SK-N-SH (cell line): Measurements from ENCODE around the gene SMAGP. TPM values are rescaled to one million over a fixed set of nuclear protein-coding genes. Genes with fewer than 3 reads are reported as not detected.
A peak's percentile ranks its signal among the peaks of the same experiment; 100 is the strongest.

Experiments
- CTCF ChIA-PET: fragments of 300-600, 350-600 bp; formaldehyde crosslinking; extraction: SDS; loops from one replicate; lab custom pipeline; 2021; lab: Yijun Ruan, JAX
- POLR2A ChIA-PET: fragments of 350-600 bp; sonication (Branson Sonifier 250); formaldehyde crosslinking; extraction: SDS; loops from one replicate; lab custom pipeline; 2020; ENCODE audit warnings: antibody characterized with exemption, inconsistent platforms; lab: Yijun Ruan, JAX
- DNase-seq: peaks from one replicate; pipeline ENCODE4 v3.0.0; 2012
- H2AFZ ChIP-seq: fragments of 200-600 bp; sonication (generic); 2 replicates; pipeline ENCODE4 v1.8.1; 2016; ENCODE audit warnings: antibody characterized with exemption, mild to moderate bottlenecking, low read depth
- H3F3A ChIP-seq: fragments of 200-600 bp; sonication (generic); replicated peaks from 2 replicates; pipeline ENCODE3; 2016; ENCODE audit warnings: antibody characterized with exemption, mild to moderate bottlenecking; ENCODE audit not compliant: insufficient read depth
- H3K27ac ChIP-seq, 2 experiments: fragments of 200-500 bp in 1 of 2; fragments of 200-600 bp in 1 of 2; sonication (Bioruptor generic) in 1 of 2; sonication (generic), shearing (Covaris generic) in 1 of 2; 2 replicates each; pipeline versions ENCODE4 v1.5.1 to v1.6.1; 2014 to 2016; ENCODE audit warnings: low read depth in 2 of 2, inconsistent platforms in 1 of 2, low read length in 1 of 2, mild to moderate bottlenecking in 1 of 2, mixed read lengths in 1 of 2
- H3K27me3 ChIP-seq: fragments of 200-600 bp; sonication (generic), shearing (Covaris generic); 2 replicates; pipeline ENCODE4 v1.6.1; 2016; ENCODE audit warnings: mixed run types; ENCODE audit not compliant: insufficient read depth
- H3K36me3 ChIP-seq, 2 experiments: fragments of 200-500 bp in 1 of 2; fragments of 200-600 bp in 1 of 2; sonication (Bioruptor generic) in 1 of 2; sonication (generic) in 1 of 2; replicated peaks in 1 of 2; 2 replicates each; pipeline versions ENCODE3 to v1.5.1; 2014 to 2016; ENCODE audit warnings: low read length in 1 of 2, mild to moderate bottlenecking in 1 of 2; ENCODE audit not compliant: insufficient read depth in 2 of 2, control insufficient read depth in 1 of 2
- H3K4me1 ChIP-seq, 2 experiments: fragments of 200-500 bp in 1 of 2; fragments of 200-600 bp in 1 of 2; sonication (Bioruptor generic) in 1 of 2; sonication (generic), shearing (Covaris generic) in 1 of 2; 2 replicates each; pipeline versions ENCODE4 v1.5.1 to v1.6.1; 2014 to 2016; ENCODE audit warnings: low read depth in 1 of 2, low read length in 1 of 2, mixed run types in 1 of 2; ENCODE audit not compliant: insufficient read depth in 2 of 2, control insufficient read depth in 1 of 2
- H3K4me2 ChIP-seq: fragments of 200-600 bp; sonication (generic), shearing (Covaris generic); 2 replicates; pipeline ENCODE4 v1.6.1; 2017; ENCODE audit warnings: mixed run types
- H3K4me3 ChIP-seq, 2 experiments: fragments of 200-500 bp in 1 of 2; fragments of 200-600 bp in 1 of 2; sonication (Bioruptor generic) in 1 of 2; sonication (generic), shearing (Covaris generic) in 1 of 2; 2 replicates each; pipeline versions ENCODE4 v1.5.1 to v1.8.1; 2014 to 2016; ENCODE audit warnings: low read depth in 2 of 2, inconsistent platforms in 1 of 2, low read length in 1 of 2, mild to moderate bottlenecking in 1 of 2, mixed read lengths in 1 of 2, moderate library complexity in 1 of 2
- H3K79me2 ChIP-seq: fragments of 200-600 bp; sonication (generic); 2 replicates; pipeline ENCODE4 v1.8.1; 2017; ENCODE audit warnings: mild to moderate bottlenecking; ENCODE audit not compliant: insufficient read depth
- H3K9ac ChIP-seq: fragments of 200-600 bp; sonication (generic); 2 replicates; pipeline ENCODE4 v1.6.1; 2017; ENCODE audit warnings: mixed run types
- H3K9me2 ChIP-seq: fragments of 200-600 bp; sonication (generic); 2 replicates; pipeline ENCODE4 v1.6.1; 2017; ENCODE audit warnings: mixed run types
- H3K9me3 ChIP-seq: fragments of 200-600 bp; sonication (generic); 2 replicates; pipeline ENCODE4 v1.6.1; 2017; ENCODE audit warnings: mixed run types, mild to moderate bottlenecking, moderate library complexity
- H4K20me1 ChIP-seq: fragments of 200-600 bp; sonication (generic); 2 replicates; pipeline ENCODE4 v1.6.1; 2017; ENCODE audit warnings: mild to moderate bottlenecking, mixed run types; ENCODE audit not compliant: insufficient read depth
- CHD2 ChIP-seq: fragments of 150-350 bp; IDR thresholded peaks from 2 replicates; pipeline ENCODE4 v1.6.1; 2018; ENCODE audit warnings: low read length; ENCODE audit not compliant: partially characterized antibody
- POLR2AphosphoS5 ChIP-seq: IDR thresholded peaks from 2 replicates; pipeline ENCODE4 v1.6.1; 2012; ENCODE audit warnings: low read depth, low read length
- USF1 ChIP-seq: IDR thresholded peaks from 2 replicates; pipeline ENCODE4 v1.4.0; 2012; ENCODE audit warnings: low read depth, borderline replicate concordance
- YY1 ChIP-seq: IDR thresholded peaks from 2 replicates; pipeline ENCODE4 v1.4.0; 2012; ENCODE audit warnings: low read depth, mild to moderate bottlenecking
- WGBS: methylation state at CpG from one replicate; pipeline ENCODE4 v1.1.6; 2017; ENCODE audit warnings: low lambda C conversion rate; 5-methylcytosine and 5-hydroxymethylcytosine counted together
- polyA plus RNA-seq, 3 experiments: library from polyadenylated mRNA; depleted of rRNA; stranded (reverse); fragments of >200 nt; gene quantifications; 2 replicates each; pipeline ENCODE4 v1.2.3, GENCODE V29; 2012

The SMAGP gene
- polyA plus RNA-seq, 1 of the 3 experiments (the other 2 are of a cell fraction) = 26.3 TPM

DNA sequence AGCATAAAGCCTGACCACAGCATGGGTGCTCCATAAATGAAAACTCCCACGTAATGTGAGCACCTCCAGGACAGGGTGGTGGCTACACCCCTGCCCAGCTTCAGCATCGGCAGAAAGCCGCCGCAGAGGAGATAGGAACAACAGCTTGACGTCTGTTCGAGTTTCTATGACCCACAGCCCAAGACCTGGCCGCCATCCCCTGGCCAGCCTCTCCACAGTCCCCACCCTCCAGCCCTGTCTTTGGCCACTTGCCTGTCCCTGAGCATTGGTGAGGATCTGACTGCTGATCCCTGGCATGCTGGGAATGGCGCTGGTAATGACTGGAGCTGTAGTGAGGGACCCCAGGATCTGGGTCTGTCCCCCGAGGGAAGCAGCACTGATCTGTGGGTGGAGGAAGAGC is 73.7 kb downstream of the SMAGP start (continued):
- TF ChIP-seq USF1 (no peak), CHD2 (no peak), POLR2AphosphoS5 (no peak)
- TF ChIP-seq, all 33 proteins: peak for 0

DNA sequence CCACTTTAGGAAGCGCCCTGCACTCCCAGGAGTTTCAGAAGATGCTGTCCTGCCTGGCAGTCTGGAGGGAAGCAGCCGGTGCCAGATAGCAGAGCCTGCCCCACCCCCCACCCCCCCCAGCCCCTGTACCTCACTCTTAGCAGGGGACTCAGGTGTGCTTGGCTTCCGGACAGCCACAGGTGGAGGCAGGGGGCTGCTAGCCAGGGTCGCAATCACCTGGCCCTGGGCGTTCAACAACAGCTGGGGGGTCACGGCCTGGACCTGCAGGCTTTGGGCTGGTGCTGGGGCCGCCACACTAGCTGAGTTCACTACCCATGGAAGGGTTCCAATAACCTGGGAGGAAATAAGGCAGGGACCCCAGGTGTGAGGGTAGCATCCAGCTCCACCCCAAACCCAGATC is 74.4 kb downstream of the SMAGP start:
- POLR2A ChIA-PET = no interaction called here
- H3K4me3 ChIP-seq = no peak overlapping the region
- no peaks in the 10 kb centered on the region for H3K9me3 ChIP-seq
- DNase-seq = peak; percentile 14
- H3K27me3 ChIP-seq = no peaks in the 10 kb centered on the region
- H3K9me2 ChIP-seq = no peaks in the 10 kb centered on the region
- H2AFZ ChIP-seq = no peak overlapping the region
- H3K36me3 ChIP-seq = no peaks in the 10 kb centered on the region
- no peaks in the 10 kb centered on the region for H3F3A ChIP-seq
- WGBS = no CpG with 5 or more reads among the region's 7 CpGs
- TF ChIP-seq YY1 = no peak
- H3K9ac ChIP-seq = no peak overlapping the region
- H3K4me1 ChIP-seq = no peaks in the 10 kb centered on the region
- no peaks in the 10 kb centered on the region for H4K20me1 ChIP-seq
- CTCF ChIA-PET = interaction anchor here (0.6 to 1.4 kb wide), 2 partner anchors 20 to 145 kb away, joined by 3 to 4 read pairs; no protein-coding TSS in a partner anchor
- H3K79me2 ChIP-seq = no peaks in the 10 kb centered on the region
- no peak overlapping the region for H3K4me2 ChIP-seq
- no peak overlapping the region for H3K27ac ChIP-seq

Other genes with a start within 250 kb of the SMAGP start
- 27.7 and 45.0 TPM in 2 replicates for gene SLC11A2, start 244.0 kb downstream of the SMAGP start, polyA plus RNA-seq (2012; rRNA removed)
- gene LETMD1, start 222.1 kb downstream of the SMAGP start, polyA plus RNA-seq (2012; rRNA removed) = 67.8 and 99.3 TPM in 2 replicates
- 18.7 and 22.7 TPM in 2 replicates for gene CSRNP2, start 186.8 kb downstream of the SMAGP start, polyA plus RNA-seq (2012; rRNA removed)
- 18.1 and 19.3 TPM in 2 replicates for gene TFCP2, start 97.3 kb downstream of the SMAGP start, polyA plus RNA-seq (2012; rRNA removed)
- 1.9 TPM in 2 replicates for gene POU6F1, start 52.4 kb downstream of the SMAGP start, polyA plus RNA-seq (2012; rRNA removed)
- gene DAZAP2, start 31.6 kb downstream of the SMAGP start, polyA plus RNA-seq (2012; rRNA removed) = 274 and 325 TPM in 2 replicates
- not detected in 2 replicates for gene BIN2, start 53.8 kb upstream of the SMAGP start, polyA plus RNA-seq (2012; rRNA removed)
- gene CELA1, start 76.3 kb upstream of the SMAGP start, polyA plus RNA-seq (2012; rRNA removed) = 0.05 TPM in 1 of 2 replicates, not detected in the other
- gene GALNT6, start 121.0 kb upstream of the SMAGP start, polyA plus RNA-seq (2012; rRNA removed) = 0.47 and 0.74 TPM in 2 replicates
- gene SLC4A8, start 154.4 kb upstream of the SMAGP start, polyA plus RNA-seq (2012; rRNA removed) = 3.6 and 5.2 TPM in 2 replicates